GM12801 (cell line): ENCODE data around the gene NFYB.

Experiments used
- TF ChIP-seq, protein P1 (sequence below): IDR thresholded peaks from one replicate; pipeline ENCODE4 v1.5.1; 2011; ENCODE audit warnings: control low read depth; ENCODE audit not compliant: insufficient read length; ENCODE audit errors: extremely low read depth

Gene NFYB

DNA sequence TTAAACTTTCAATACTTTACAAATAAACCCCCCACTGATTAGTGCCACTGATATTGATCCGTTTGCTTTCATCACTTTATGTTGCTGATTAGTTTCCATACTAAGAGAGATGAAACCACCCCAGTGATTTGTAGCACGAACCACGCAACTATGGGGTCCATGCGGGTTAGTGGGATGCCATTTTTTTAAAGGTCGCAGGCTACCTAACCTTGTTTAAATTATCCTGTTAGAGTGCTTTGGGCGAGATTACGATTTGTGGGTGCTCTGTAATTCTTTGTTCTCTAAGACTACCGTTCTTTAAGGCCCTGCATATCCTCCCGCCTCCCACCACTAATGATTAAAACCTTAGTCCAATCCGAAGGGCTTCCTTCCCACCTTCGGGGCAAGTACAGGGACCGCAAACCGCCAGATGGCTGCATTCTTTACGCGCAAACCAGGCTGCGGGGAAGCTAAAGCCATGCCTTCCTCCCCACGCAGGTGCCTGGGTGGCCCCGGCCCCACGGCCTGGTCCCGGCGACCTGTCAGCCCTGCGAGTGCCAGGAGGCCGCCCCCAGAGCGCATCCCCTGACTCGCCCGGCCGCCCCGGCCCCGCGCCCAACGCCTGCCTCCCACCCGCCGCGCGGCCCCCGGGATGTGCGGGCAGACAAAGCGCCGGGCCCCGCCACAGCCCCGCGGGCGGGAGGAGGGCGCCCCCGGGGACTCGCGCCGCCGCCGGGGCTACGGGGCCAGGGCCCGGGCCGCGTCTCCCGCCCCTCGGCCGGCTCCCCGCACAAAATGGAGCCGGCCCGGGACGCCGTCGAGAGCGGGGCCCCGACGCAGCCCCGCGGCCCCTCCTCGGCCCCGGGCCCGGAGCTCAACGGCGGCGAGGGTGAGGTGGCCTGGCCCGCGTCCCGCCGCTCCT lies 759 bp downstream of the NFYB start:
- TF ChIP-seq, protein P1, sequence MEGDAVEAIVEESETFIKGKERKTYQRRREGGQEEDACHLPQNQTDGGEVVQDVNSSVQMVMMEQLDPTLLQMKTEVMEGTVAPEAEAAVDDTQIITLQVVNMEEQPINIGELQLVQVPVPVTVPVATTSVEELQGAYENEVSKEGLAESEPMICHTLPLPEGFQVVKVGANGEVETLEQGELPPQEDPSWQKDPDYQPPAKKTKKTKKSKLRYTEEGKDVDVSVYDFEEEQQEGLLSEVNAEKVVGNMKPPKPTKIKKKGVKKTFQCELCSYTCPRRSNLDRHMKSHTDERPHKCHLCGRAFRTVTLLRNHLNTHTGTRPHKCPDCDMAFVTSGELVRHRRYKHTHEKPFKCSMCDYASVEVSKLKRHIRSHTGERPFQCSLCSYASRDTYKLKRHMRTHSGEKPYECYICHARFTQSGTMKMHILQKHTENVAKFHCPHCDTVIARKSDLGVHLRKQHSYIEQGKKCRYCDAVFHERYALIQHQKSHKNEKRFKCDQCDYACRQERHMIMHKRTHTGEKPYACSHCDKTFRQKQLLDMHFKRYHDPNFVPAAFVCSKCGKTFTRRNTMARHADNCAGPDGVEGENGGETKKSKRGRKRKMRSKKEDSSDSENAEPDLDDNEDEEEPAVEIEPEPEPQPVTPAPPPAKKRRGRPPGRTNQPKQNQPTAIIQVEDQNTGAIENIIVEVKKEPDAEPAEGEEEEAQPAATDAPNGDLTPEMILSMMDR: no peak

DNA sequence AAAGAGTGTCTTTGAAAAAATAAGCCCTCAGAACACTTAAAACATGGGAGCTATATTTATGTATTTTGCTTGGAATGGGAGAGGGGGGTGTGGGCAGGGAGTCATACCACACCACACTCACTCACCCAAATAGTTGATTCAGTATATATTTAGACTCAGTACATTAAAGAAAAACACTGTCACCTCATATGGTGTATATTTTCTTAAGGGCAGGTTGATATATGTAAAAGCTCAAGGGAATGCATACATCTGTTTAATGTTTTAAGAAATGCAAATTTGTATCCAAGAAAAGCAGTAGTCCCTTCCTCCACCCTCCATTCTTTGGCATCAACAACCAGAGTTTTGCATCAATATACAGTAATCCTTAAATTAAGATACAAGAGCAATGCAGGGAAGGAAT lies 1.4 kb downstream of the NFYB start:
- TF ChIP-seq, protein P1: no peak

DNA sequence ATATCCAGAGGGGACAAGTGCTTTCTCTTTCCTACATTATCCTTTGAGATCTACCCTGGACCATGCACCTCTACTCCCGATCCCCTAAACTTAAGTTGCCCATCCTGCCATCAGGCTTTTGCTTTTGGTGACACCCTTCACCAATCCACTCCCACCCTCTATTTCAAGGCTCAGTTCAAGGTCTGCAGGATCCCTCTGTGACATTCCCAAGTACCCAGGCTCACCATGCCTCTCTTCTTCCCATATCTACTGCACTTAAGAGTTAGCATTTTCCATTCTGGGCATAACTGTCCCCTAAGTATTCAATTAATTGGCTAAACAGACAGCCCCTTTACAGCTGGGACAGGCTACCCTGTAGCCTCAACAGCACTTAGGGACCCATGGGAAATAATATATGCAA lies 3.1 kb downstream of the NFYB start:
- TF ChIP-seq, protein P1: no peak

DNA sequence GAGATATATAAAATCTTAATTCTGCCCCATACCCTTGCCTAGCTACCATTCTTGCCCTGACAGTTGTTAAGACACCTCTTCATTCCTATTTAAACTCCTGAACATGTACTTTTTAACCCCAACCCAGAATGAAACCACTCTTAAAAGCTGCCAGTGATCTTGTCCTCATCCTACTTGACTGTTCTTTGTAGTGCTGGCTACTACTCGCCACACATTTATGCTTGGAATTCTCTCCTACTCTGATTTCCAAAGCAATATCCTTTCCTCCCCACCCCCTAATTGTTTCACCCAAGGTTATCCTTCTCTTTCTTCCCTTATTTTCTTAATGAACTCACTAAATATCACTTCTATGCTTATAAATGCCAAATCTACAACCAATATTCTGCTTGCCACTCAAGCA lies 4.1 kb downstream of the NFYB start:
- TF ChIP-seq, protein P1: no peak

DNA sequence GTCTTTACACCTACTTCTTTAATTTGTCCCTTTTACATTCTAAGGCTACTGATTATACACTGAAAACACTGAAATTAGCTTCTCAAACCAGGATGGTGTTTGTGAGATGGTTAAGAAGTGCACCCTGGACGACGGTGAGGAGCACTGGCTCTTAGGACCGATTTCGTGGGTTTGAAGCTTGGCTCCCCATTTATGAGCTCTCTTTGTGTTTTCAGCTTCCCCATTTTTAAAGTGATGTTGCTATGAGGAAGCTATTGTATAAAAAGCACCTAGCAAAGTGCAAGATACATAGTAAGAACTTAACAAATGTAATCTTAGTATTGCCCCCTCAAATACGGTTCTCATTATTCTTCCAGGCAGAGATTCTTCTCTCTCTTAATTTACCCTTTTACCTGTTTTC lies 4.7 kb downstream of the NFYB start:
- TF ChIP-seq, protein P1: no peak

DNA sequence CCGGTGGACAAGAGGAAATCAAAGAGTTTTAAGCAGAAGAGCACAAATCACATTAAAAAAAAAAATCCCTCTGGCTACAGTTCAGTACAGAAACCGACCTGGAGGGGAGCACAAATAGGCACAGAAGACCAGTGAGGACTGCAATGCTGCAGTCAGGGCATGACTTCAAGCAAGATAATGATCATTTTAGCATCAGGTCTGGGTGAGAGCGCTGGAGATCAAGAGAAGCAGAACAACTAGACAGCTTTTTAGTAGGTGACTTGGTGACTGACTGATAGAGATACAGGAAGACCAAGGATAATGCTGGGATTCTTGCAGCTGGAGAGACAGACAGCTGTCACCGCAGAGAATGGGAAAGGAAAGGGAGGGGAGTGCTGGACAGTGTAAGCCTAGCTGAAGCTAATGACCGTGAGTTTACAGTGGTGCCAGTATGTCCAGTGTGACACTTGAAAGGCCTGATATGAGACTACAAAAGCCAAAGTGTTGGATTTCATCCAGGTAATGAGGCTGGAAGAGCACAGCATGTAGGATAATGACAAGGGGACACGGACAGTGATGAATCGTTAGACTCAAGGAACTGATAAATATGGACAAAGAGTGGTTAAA lies 5.6 kb downstream of the NFYB start:
- TF ChIP-seq, protein P1: no peak

DNA sequence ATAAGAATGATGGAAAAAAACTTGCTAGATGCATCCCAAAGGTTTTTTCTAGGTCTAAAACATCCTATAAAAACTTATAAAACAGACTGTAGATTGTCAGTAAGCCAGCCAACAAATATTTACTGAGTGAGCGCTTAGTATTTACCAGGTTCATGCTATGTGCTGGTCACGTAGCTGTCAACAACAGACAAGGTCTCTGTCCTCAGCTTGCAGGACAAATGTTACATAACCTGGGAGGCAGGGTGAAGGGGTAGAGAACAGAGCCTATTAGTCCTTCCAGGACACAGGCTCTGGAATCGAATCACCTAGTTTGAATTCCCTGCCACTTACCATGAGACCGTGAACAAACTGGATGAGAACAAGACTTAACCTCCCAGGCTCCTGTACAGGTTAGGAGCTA lies 6.4 kb downstream of the NFYB start:
- TF ChIP-seq, protein P1: no peak
